HG03280 (cell line): Measurements from ENCODE around the gene SSX2IP.
"Not testable (repeated sequence)": the region's sequence is repeated elsewhere in the genome, so short reads cannot be mapped to it uniquely, and the experiment has no call there.

ENCODE experiments used
- ATAC-seq: cut with Tn5 transposase; IDR thresholded peaks from one replicate; pipeline ENCODE4 v1.9.1; 2021; ENCODE audit warnings: mild to moderate bottlenecking, moderate library complexity; ENCODE audit not compliant: unreplicated experiment

The SSX2IP gene

GRCh38 chr1:84677415-84678099, 12.7 kb downstream of the SSX2IP start:
- no peak for ATAC-seq

- ATAC-seq, result no peak
Observed at GRCh38 chr1:84675631-84676030, 14.6 kb downstream of the SSX2IP start.

- ATAC-seq, result no peak
Observed at GRCh38 chr1:84675106-84675505, 15.2 kb downstream of the SSX2IP start.

GRCh38 chr1:84674705-84675104, 15.6 kb downstream of the SSX2IP start:
- no peak for ATAC-seq

GRCh38 chr1:84674021-84674420, 16.2 kb downstream of the SSX2IP start:
- no peak for ATAC-seq

- no peak for ATAC-seq
Observed at GRCh38 chr1:84672080-84672854, 18.0 kb downstream of the SSX2IP start.

- ATAC-seq, result no peak
Observed at GRCh38 chr1:84669831-84670230, 20.4 kb downstream of the SSX2IP start.

- no peak for ATAC-seq
Observed at GRCh38 chr1:84668185-84668584, 22.1 kb downstream of the SSX2IP start.

- ATAC-seq, result no peak
Observed at GRCh38 chr1:84665703-84666317, 24.5 kb downstream of the SSX2IP start.

- no peak for ATAC-seq
Observed at GRCh38 chr1:84653130-84653677, 37.1 kb downstream of the SSX2IP start.

GRCh38 chr1:84644472-84644871, 45.8 kb downstream of the SSX2IP start:
- no peak for ATAC-seq

- no peak for ATAC-seq
Observed at GRCh38 chr1:84643183-84643582, 47.1 kb downstream of the SSX2IP start.

- no peak for ATAC-seq
Observed at GRCh38 chr1:84642774-84643173, 47.5 kb downstream of the SSX2IP start.

GRCh38 chr1:84639731-84640130, 50.5 kb downstream of the SSX2IP start:
- not testable (repeated sequence) for ATAC-seq

GRCh38 chr1:84635429-84635828, 54.8 kb downstream of the SSX2IP start:
- ATAC-seq, result no peak

GRCh38 chr1:84634536-84635205, 55.6 kb downstream of the SSX2IP start:
- ATAC-seq, result no peak

- ATAC-seq, result no peak
Observed at GRCh38 chr1:84632673-84633434, 57.4 kb downstream of the SSX2IP start.

- no peak for ATAC-seq
Observed at GRCh38 chr1:84632137-84632536, 58.1 kb downstream of the SSX2IP start.

- ATAC-seq, result no peak
Observed at GRCh38 chr1:84624876-84625275, 65.4 kb downstream of the SSX2IP start.

GRCh38 chr1:84621553-84621952, 68.7 kb downstream of the SSX2IP start:
- no peak for ATAC-seq
